ENCODE measurements around the gene MUC6.

MUC6 gene

GRCh38 chr11:995752-996420 lies 40.6 kb downstream of the MUC6 start:
- ATAC-seq (replicated peaks; ENCODE audit: extremely low read depth, poor library complexity, severe bottlenecking) (no peak), DNase-seq (ENCODE audit: low spot score in 2 of 2) (no peak)
- H3K36me3 Mint-ChIP-seq (ENCODE audit: insufficient read depth): peaks cover 19% of the 10 kb centered on the region
- no peaks in the 10 kb centered on the region for H3K9me3 Mint-ChIP-seq
- H3K27me3 Mint-ChIP-seq: no peaks in the 10 kb centered on the region
- no peak overlapping the region for H3K4me3 Mint-ChIP-seq
- H3K4me1 Mint-ChIP-seq: peaks cover 22% of the 10 kb centered on the region
- peak overlapping the region; percentile 81 for H3K27ac Mint-ChIP-seq (ENCODE audit: low read depth)

GRCh38 chr11:995044-995751 lies 41.3 kb downstream of the MUC6 start:
- no peaks in the 10 kb centered on the region for H3K27me3 Mint-ChIP-seq
- peak overlapping the region; percentile 81 for H3K27ac Mint-ChIP-seq (ENCODE audit: low read depth)
- DNase-seq (ENCODE audit: low spot score in 2 of 2): no peak
- no peak overlapping the region for H3K4me3 Mint-ChIP-seq
- peaks cover 23% of the 10 kb centered on the region for H3K4me1 Mint-ChIP-seq
- no peak for ATAC-seq (replicated peaks; ENCODE audit: extremely low read depth, poor library complexity, severe bottlenecking)
- peaks cover 17% of the 10 kb centered on the region for H3K36me3 Mint-ChIP-seq (ENCODE audit: insufficient read depth)
- no peaks in the 10 kb centered on the region for H3K9me3 Mint-ChIP-seq

GRCh38 chr11:993632-994167 lies 42.8 kb downstream of the MUC6 start:
- Mint-ChIP-seq H3K4me3 (no peak overlapping the region), H3K27ac (ENCODE audit: low read depth) (no peak overlapping the region), H3K36me3 (ENCODE audit: insufficient read depth) (peaks cover 17% of the 10 kb centered on the region)

GRCh38 chr11:992577-992976 lies 43.9 kb downstream of the MUC6 start:
- H3K27me3 Mint-ChIP-seq: no peaks in the 10 kb centered on the region
- no peak for DNase-seq (ENCODE audit: low spot score in 2 of 2)
- H3K9me3 Mint-ChIP-seq: no peaks in the 10 kb centered on the region
- H3K27ac Mint-ChIP-seq (ENCODE audit: low read depth): peak overlapping the region; percentile 53
- no peak overlapping the region for H3K4me3 Mint-ChIP-seq
- ATAC-seq (replicated peaks; ENCODE audit: extremely low read depth, poor library complexity, severe bottlenecking): no peak
- peaks cover 21% of the 10 kb centered on the region for H3K36me3 Mint-ChIP-seq (ENCODE audit: insufficient read depth)
- H3K4me1 Mint-ChIP-seq: peaks cover 23% of the 10 kb centered on the region

More at GRCh38 chr11:993632-994167, 42.8 kb downstream of the MUC6 start:
- peaks cover 23% of the 10 kb centered on the region for H3K4me1 Mint-ChIP-seq
- no peaks in the 10 kb centered on the region for H3K9me3 Mint-ChIP-seq
- DNase-seq (ENCODE audit: low spot score in 2 of 2): no peak
- no peak for ATAC-seq (replicated peaks; ENCODE audit: extremely low read depth, poor library complexity, severe bottlenecking)
- no peaks in the 10 kb centered on the region for H3K27me3 Mint-ChIP-seq

GRCh38 chr11:991711-992307 lies 44.7 kb downstream of the MUC6 start:
- H3K4me1 Mint-ChIP-seq: peaks cover 23% of the 10 kb centered on the region
- no peak overlapping the region for H3K4me3 Mint-ChIP-seq
- ATAC-seq (replicated peaks; ENCODE audit: extremely low read depth, poor library complexity, severe bottlenecking) (no peak), DNase-seq (ENCODE audit: low spot score in 2 of 2) (no peak)
- H3K27ac Mint-ChIP-seq (ENCODE audit: low read depth): peak overlapping the region; percentile 53
- H3K36me3 Mint-ChIP-seq (ENCODE audit: insufficient read depth): peaks cover 23% of the 10 kb centered on the region
- no peaks in the 10 kb centered on the region for H3K9me3 Mint-ChIP-seq
- no peaks in the 10 kb centered on the region for H3K27me3 Mint-ChIP-seq

- ATAC-seq (replicated peaks; ENCODE audit: extremely low read depth, poor library complexity, severe bottlenecking): no peak
- no peak for DNase-seq (ENCODE audit: low spot score in 2 of 2)
- no peaks in the 10 kb centered on the region for H3K27me3 Mint-ChIP-seq
- H3K27ac Mint-ChIP-seq (ENCODE audit: low read depth): peak overlapping the region; percentile 53
- peaks cover 21% of the 10 kb centered on the region for H3K36me3 Mint-ChIP-seq (ENCODE audit: insufficient read depth)
- H3K4me1 Mint-ChIP-seq: peaks cover 18% of the 10 kb centered on the region
- no peaks in the 10 kb centered on the region for H3K9me3 Mint-ChIP-seq
- no peak overlapping the region for H3K4me3 Mint-ChIP-seq
Measured at GRCh38 chr11:991034-991433, 45.5 kb downstream of the MUC6 start.

GRCh38 chr11:990101-990500 lies 46.4 kb downstream of the MUC6 start:
- Mint-ChIP-seq H3K36me3 (ENCODE audit: insufficient read depth) (peaks cover 21% of the 10 kb centered on the region), H3K27me3 (no peaks in the 10 kb centered on the region), H3K4me3 (no peak overlapping the region), H3K4me1 (peaks cover 9% of the 10 kb centered on the region), H3K27ac (ENCODE audit: low read depth) (peak overlapping the region; percentile 76), H3K9me3 (no peaks in the 10 kb centered on the region)
- ATAC-seq (replicated peaks; ENCODE audit: extremely low read depth, poor library complexity, severe bottlenecking) (no peak), DNase-seq (ENCODE audit: low spot score in 2 of 2) (no peak)

GRCh38 chr11:987671-988070 lies 48.8 kb downstream of the MUC6 start:
- Mint-ChIP-seq H3K27ac (ENCODE audit: low read depth) (no peak overlapping the region), H3K4me3 (no peak overlapping the region), H3K36me3 (ENCODE audit: insufficient read depth) (peaks cover 33% of the 10 kb centered on the region), H3K9me3 (no peaks in the 10 kb centered on the region), H3K27me3 (no peaks in the 10 kb centered on the region), H3K4me1 (peaks cover 6% of the 10 kb centered on the region)
- ATAC-seq (replicated peaks; ENCODE audit: extremely low read depth, poor library complexity, severe bottlenecking) (no peak), DNase-seq (ENCODE audit: low spot score in 2 of 2) (no peak)

- Mint-ChIP-seq H3K27ac (ENCODE audit: low read depth) (no peak overlapping the region), H3K27me3 (no peaks in the 10 kb centered on the region), H3K4me1 (peaks cover 6% of the 10 kb centered on the region), H3K4me3 (no peak overlapping the region), H3K9me3 (no peaks in the 10 kb centered on the region), H3K36me3 (ENCODE audit: insufficient read depth) (peaks cover 36% of the 10 kb centered on the region)
- DNase-seq (ENCODE audit: low spot score in 2 of 2): no peak
- no peak for ATAC-seq (replicated peaks; ENCODE audit: extremely low read depth, poor library complexity, severe bottlenecking)
Measured at GRCh38 chr11:986952-987305, 49.6 kb downstream of the MUC6 start.

GRCh38 chr11:986270-986951 lies 50.1 kb downstream of the MUC6 start:
- Mint-ChIP-seq H3K27ac (ENCODE audit: low read depth) (peak overlapping the region; percentile 55), H3K36me3 (ENCODE audit: insufficient read depth) (peaks cover 34% of the 10 kb centered on the region), H3K4me1 (peaks cover 6% of the 10 kb centered on the region), H3K4me3 (no peak overlapping the region), H3K9me3 (no peaks in the 10 kb centered on the region), H3K27me3 (no peaks in the 10 kb centered on the region)
- no peak for ATAC-seq (replicated peaks; ENCODE audit: extremely low read depth, poor library complexity, severe bottlenecking)
- no peak for DNase-seq (ENCODE audit: low spot score in 2 of 2)

- H3K27ac Mint-ChIP-seq (ENCODE audit: low read depth): peak overlapping the region; percentile 55
- no peak for DNase-seq (ENCODE audit: low spot score in 2 of 2)
- peaks cover under 1% of the 10 kb centered on the region for H3K4me1 Mint-ChIP-seq
- no peaks in the 10 kb centered on the region for H3K27me3 Mint-ChIP-seq
- H3K36me3 Mint-ChIP-seq (ENCODE audit: insufficient read depth): peaks cover 35% of the 10 kb centered on the region
- no peak for ATAC-seq (replicated peaks; ENCODE audit: extremely low read depth, poor library complexity, severe bottlenecking)
- no peaks in the 10 kb centered on the region for H3K9me3 Mint-ChIP-seq
- H3K4me3 Mint-ChIP-seq: no peak overlapping the region
Measured at GRCh38 chr11:985848-986247, 50.7 kb downstream of the MUC6 start.

- Mint-ChIP-seq H3K27me3 (no peaks in the 10 kb centered on the region), H3K4me1 (no peaks in the 10 kb centered on the region)
Measured at GRCh38 chr11:985406-985805, 51.1 kb downstream of the MUC6 start.

More at GRCh38 chr11:985406-985805, 51.1 kb downstream of the MUC6 start:
- Mint-ChIP-seq H3K9me3 (no peaks in the 10 kb centered on the region), H3K36me3 (ENCODE audit: insufficient read depth) (peaks cover 39% of the 10 kb centered on the region), H3K27ac (ENCODE audit: low read depth) (no peak overlapping the region), H3K4me3 (no peak overlapping the region)
- ATAC-seq (replicated peaks; ENCODE audit: extremely low read depth, poor library complexity, severe bottlenecking) (no peak), DNase-seq (ENCODE audit: low spot score in 2 of 2) (no peak)
